GM18868 (cell line): Measurements from ENCODE around the gene HAVCR2.
"Not testable (repeated sequence)": the region's sequence is repeated elsewhere in the genome, so short reads cannot be mapped to it uniquely, and the experiment has no call there.

Experiments
- ATAC-seq: cut with Tn5 transposase; IDR thresholded peaks from one replicate; pipeline ENCODE4 v1.9.1; 2021; ENCODE audit warnings: mild to moderate bottlenecking, moderate library complexity; ENCODE audit not compliant: unreplicated experiment

HAVCR2 gene

GRCh38 chr5:157100140-157100679, 8.6 kb downstream of the HAVCR2 start:
- ATAC-seq, result peak; percentile 74

DNA sequence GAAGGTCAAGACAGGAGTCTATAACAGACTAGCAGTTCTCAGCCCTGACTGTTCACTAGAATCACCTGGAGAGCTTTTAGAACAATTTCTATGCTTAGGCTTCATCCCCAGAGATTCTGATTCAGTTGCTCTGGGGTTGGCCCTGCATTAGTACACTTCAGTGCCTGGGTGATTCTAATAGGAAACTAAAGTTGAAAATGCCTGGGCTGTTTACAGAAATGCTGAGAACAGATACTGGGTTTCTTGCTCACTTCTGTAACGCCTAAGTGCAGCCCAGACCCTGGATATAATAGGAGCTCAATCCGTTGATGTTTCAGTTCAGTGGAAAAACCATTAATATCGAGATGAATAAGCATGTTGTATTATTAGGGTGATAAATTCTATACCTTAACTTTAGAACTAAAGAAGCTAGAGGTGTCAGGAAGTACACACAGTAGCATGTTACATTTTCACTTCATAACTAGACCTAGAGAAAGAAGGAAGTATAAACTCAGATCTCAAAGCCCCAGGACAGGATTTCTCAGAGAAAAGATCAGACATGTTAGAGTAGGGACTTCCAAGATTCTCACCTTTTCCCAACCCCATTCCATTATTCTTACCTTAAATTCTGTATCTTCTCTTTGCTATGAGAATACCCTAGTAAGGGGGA, 20.4 kb downstream of the HAVCR2 start:
- ATAC-seq, result peak; percentile 75

- no peak for ATAC-seq
These were observed 22.0 kb downstream of the HAVCR2 start for GRCh38 chr5:157086751-157087359.

DNA sequence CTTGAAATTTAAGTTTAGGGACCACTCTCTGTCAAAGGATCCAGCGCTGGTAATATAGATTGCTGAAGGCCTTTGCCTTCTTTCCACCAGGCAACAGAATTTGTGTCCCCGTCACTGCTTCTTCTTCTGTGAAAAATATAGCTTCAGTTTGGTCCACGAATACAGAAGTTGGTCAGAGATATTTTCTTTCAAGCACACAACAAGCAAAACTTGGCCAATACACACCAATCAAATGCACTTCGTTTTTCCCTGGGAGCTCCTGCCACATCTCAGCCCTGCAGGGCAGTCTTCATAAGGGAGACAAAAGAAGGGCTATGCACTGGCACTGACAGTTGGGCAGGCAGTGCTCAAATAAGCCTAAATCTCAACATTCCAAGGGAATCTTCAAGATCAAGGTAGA, 22.9 kb downstream of the HAVCR2 start:
- no peak for ATAC-seq

GRCh38 chr5:157080286-157080685, 28.6 kb downstream of the HAVCR2 start:
- no peak for ATAC-seq

DNA sequence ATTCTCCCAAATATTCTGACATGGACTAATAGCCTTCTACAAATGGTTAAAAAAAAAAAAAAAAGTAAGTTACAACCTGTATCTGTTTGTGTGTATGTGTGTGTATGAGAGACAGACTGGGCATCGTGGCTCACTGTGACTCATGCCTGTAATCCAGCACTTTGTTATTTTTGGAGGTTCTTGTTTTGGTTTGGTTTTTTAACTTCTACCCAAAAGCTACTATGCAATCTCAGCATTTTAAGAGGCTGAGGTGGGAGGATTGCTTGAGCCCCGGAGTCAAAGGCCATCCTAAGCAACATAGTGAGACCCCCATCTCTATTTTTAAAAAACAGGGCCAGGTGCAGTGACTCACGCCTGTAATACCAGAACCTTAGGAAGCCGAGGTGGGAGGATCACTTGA, 32.3 kb downstream of the HAVCR2 start:
- ATAC-seq, result peak; percentile 51

- no peak for ATAC-seq
These were observed 36.3 kb downstream of the HAVCR2 start for GRCh38 chr5:157072508-157072907.

- no peak for ATAC-seq
These were observed 38.9 kb downstream of the HAVCR2 start for GRCh38 chr5:157069949-157070348.

DNA sequence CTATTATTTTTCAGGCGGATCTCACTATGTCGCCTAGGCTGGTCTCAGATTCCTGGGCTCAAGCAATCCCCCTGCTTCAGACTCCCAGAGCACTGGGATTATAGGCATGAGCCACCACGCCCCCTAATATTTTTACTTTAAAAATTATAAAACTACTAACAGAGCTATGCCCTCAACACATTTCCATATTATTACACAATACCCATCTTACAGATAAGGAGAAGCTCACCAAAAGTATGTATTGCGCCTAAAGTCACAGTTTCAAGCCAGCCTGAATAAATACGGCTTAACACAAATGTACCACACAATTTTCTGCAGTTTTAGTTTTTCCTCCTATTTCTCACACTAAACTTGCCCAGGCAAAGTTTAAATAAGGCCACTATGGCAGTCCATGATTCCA, 40.1 kb downstream of the HAVCR2 start:
- no peak for ATAC-seq

DNA sequence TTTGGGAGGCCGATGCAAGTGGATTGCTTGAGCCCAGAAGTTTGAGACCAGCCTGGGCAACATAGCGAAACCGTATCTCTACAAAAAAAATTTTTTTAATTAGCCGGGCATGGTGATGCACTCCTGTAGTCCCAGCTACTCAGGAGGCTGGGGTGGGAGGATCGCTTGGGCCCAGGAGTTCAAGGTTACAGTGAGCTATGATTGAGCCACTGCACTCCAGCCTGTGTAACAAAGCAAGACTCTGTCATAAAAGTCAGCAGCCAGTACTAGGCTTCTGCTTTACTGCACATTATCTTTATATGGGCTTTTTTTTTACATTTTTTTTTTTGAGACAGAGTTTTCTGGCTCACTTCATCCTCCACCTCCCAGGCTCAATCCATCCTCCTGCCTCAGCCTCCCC, 40.5 kb downstream of the HAVCR2 start:
- no peak for ATAC-seq

GRCh38 chr5:157067005-157067404, 41.8 kb downstream of the HAVCR2 start:
- ATAC-seq, result no peak

DNA sequence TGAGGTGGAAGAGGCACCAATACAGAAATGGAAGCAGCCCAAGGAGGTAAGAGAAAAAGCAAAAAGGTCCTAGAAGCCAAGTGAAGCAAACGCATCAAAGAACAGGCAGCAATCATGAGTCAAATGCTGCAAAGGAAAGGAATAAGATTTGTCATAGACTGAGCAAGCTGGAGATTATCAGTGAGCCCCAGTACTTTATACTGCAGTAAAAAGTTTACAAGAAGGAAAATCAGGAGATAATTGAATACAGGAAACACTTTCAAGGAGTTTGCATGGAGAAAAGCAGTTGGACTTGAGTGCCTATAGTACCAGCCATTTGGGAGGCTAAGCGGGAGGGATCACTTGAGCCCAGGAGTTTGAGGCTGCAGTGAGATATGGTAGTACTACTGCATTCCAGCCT, 42.8 kb downstream of the HAVCR2 start:
- no peak for ATAC-seq

DNA sequence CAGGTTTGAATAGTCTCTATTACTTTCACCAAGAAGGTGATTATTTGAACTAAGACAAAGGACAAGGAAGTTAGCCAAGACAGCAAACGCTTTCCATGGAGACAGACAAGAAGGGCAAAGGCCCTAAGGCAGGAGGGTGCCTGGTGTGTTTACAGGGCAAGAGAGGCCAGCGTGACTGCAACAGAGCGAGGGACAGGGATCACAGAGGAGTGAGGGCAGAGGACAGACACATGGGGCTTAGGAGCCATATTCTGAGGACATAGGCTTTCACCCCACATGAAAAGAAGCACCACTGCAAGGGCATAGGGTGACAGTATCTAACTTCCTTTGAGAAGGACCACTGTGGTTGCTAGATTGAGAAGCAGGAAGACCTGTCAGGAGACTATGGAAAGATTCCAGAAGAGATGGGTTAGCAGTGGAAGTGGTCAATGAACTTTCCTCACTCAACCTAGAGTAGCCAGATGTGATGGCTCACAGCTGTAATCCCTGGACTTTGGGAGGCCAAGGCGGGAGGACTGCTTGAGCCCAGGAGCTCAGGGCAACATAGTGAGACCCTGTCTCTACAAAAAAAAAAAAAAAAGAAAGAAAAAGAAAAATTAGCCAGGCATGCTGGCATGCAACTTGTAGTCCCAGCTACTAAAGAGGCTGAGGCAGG, 44.9 kb downstream of the HAVCR2 start:
- ATAC-seq, result no peak

GRCh38 chr5:157059891-157060290, 49.0 kb downstream of the HAVCR2 start:
- no peak for ATAC-seq

GRCh38 chr5:157059093-157059539, 49.7 kb downstream of the HAVCR2 start, which contains the start of gene HAVCR1:
Gene HAVCR1 (minus strand): TSS chr5:157059116. CDS start chr5:157057943, 1,173 bp downstream.
- no peak for ATAC-seq

- no peak for ATAC-seq
These were observed 51.1 kb downstream of the HAVCR2 start for GRCh38 chr5:157057459-157058370.

DNA sequence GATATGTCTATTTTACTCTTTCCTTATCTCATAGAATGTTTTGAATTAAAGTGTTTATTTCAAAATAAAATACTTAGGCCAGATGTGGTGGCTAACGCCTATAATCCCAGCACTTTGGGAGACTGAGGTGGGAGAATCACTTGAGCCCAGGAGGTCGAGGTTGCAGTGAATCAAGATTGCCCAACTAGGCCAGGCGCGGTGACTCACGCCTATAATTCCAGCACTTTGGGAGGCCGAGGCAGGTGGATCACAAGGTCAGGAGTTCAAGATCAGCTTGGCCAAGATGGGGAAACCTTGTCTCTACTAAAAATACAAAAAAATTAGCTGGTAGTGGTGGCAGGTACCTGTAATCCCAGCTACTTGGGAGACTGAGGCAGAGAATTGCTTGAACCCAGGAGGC, 52.0 kb downstream of the HAVCR2 start:
- not testable (repeated sequence) for ATAC-seq

DNA sequence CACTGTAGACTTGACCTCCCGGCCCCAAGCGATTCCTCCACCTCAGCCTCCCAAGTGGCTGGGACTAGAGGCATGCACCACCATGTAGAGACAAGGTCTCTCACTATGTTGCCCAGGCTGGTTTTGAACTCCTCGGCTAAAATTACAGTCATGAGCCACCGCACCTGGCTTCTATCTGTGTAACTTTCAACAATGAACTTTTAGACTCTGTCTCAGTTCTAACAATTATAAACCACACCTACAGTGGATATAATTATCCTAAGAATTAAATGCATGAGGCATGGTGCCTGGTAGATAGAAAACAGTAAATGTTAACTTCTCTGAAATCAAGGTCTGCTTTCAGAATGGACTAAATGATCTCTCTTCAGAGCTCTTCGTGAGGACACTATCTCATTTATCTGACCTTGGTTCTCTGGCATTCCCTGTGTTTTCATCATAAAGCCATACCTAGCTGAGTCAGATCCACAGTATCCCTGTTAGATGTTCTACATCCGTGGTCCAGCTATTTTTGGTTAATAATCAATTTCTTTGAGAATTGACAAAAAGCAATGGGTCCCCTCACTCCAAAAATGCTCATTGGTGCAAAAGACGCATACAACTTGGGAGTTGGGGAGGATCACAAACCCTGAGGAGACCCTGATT, 57.1 kb downstream of the HAVCR2 start:
- no peak for ATAC-seq

DNA sequence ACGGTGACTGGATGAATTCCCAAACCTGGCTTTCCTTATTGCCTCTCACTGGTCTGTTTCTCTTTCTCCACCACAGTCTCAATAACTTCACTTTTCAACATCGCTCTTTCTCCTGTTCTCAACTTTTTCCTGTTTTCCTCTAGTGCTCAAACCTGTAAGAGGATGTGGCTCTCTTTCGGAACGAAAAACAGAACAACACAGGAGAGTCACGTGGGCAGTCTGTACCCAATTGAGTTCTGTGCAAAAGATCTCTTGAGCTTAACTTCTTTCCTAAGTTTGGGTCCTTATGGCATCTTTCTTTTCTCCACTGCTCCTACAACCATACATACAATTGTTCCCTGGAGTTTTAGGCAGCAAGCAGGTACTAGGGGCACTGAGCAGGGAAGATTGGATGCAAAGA, 58.8 kb downstream of the HAVCR2 start:
- peak; percentile 50 for ATAC-seq

- ATAC-seq, result no peak
These were observed 59.2 kb downstream of the HAVCR2 start for GRCh38 chr5:157049605-157050004.
